Hematopoietic multipotent progenitor cell treated with erythropoietin and hydrocortisone succinate and interleukin-3 and kit ligand, for 4 days (in vitro differentiated cells): ENCODE data around the gene THPO.

Experiments used
- DNase-seq: peaks from one replicate; pipeline ENCODE4 v3.0.0-alpha.2; 2015

The THPO gene

GRCh38 chr3:184327171-184327570 lies 50.8 kb downstream of the THPO start:
- DNase-seq = no peak

GRCh38 chr3:184325715-184326369 lies 52.2 kb downstream of the THPO start:
- DNase-seq = no peak

GRCh38 chr3:184325269-184325668 lies 52.7 kb downstream of the THPO start:
- no peak for DNase-seq

GRCh38 chr3:184323696-184324095 lies 54.3 kb downstream of the THPO start:
- no peak for DNase-seq

- DNase-seq = no peak
Observed at GRCh38 chr3:184322731-184323487, 55.1 kb downstream of the THPO start.
